Panc1 (cell line): ENCODE measurements around the gene R3HDML. TPM values are rescaled to one million over a fixed set of nuclear protein-coding genes. Genes with fewer than 3 reads are reported as not detected.

Source experiments
- ATAC-seq: fragments of 200-7000 bp; cut with Tn5 transposase; 2 replicates; pipeline ENCODE4 v1.9.1; 2020; ENCODE audit warnings: mild to moderate bottlenecking, moderate library complexity
- BruUV-seq: library from RNA; stranded (reverse); fragments of 400-500 nt; replicated peaks from 2 replicates; lab custom pipeline; 2021; lab: Mats Ljungman, UMichigan
- CTCF ChIA-PET: fragments of 300-600 bp; sonication (Branson Sonifier 250); formaldehyde crosslinking; loops from one replicate; lab custom pipeline; 2022; ENCODE audit warnings: antibody characterized with exemption; lab: Charles Lee
- POLR2A ChIA-PET: fragments of 300-600 bp; sonication (Branson Sonifier 250); formaldehyde crosslinking; loops from one replicate; lab custom pipeline; 2022; ENCODE audit warnings: antibody characterized with exemption; lab: Charles Lee
- DNase-seq: peaks from one replicate; pipeline ENCODE4 v3.0.0-alpha.2; 2010; ENCODE audit warnings: low read depth, low spot score
- H3K27ac ChIP-seq: 2 replicates; pipeline ENCODE4 v1.5.1; 2011; ENCODE audit warnings: mild to moderate bottlenecking, low read length, inconsistent platforms
- H3K27me3 ChIP-seq: fragments of 200-500 bp; sonication (Bioruptor generic); 2 replicates; pipeline ENCODE4 v1.6.0; 2014; ENCODE audit warnings: low read length, inconsistent platforms; ENCODE audit not compliant: control insufficient read depth, insufficient read depth
- H3K36me3 ChIP-seq: fragments of 200-500 bp; sonication (Bioruptor generic); 2 replicates; pipeline ENCODE4 v1.5.1; 2014; ENCODE audit warnings: inconsistent platforms, mild to moderate bottlenecking, low read length, moderate library complexity; ENCODE audit not compliant: control insufficient read depth, insufficient read depth
- H3K4me1 ChIP-seq: 2 replicates; pipeline ENCODE4 v1.5.1; 2011; ENCODE audit warnings: inconsistent platforms, mild to moderate bottlenecking, low read length, moderate library complexity; ENCODE audit not compliant: control insufficient read depth, insufficient read depth
- H3K4me3 ChIP-seq, 2 experiments: 2 replicates each; pipeline ENCODE4 v1.5.1; 2011 to 2012; ENCODE audit warnings: low read depth in 2 of 2, low read length in 2 of 2, mild to moderate bottlenecking in 2 of 2, inconsistent platforms in 1 of 2, moderate library complexity in 1 of 2
- H3K9me3 ChIP-seq: fragments of 200-500 bp; sonication (Bioruptor generic); 2 replicates; pipeline ENCODE4 v1.5.1; 2014; ENCODE audit warnings: low read depth, mild to moderate bottlenecking, inconsistent platforms, low read length, moderate library complexity; ENCODE audit not compliant: control insufficient read depth, insufficient read depth
- CTCF ChIP-seq: fragments of 450-650 bp; IDR thresholded peaks from 2 replicates; pipeline ENCODE4 v1.5.1; 2017; ENCODE audit warnings: mild to moderate bottlenecking
- POLR2AphosphoS5 ChIP-seq: IDR thresholded peaks from 2 replicates; pipeline ENCODE4 v1.6.1; 2012; ENCODE audit warnings: mild to moderate bottlenecking, low read depth, low read length, moderate library complexity
- REST ChIP-seq, 2 experiments: IDR thresholded peaks; 2 replicates each; pipeline ENCODE4 v1.6.1; 2011 to 2012; ENCODE audit warnings: low read depth in 2 of 2, control low read depth in 1 of 2, low read length in 1 of 2, mild to moderate bottlenecking in 1 of 2, moderate library complexity in 1 of 2; ENCODE audit not compliant: insufficient read depth in 1 of 2
- SIN3A ChIP-seq: IDR thresholded peaks from 2 replicates; pipeline ENCODE4 v1.6.1; 2012; ENCODE audit warnings: low read depth, mild to moderate bottlenecking, low read length, moderate library complexity, borderline replicate concordance; ENCODE audit not compliant: insufficient read depth
- TCF7L2 ChIP-seq: IDR thresholded peaks from 2 replicates; pipeline ENCODE4 v1.6.1; 2011; ENCODE audit warnings: mild to moderate bottlenecking, low read depth, low read length, inconsistent platforms
- in situ Hi-C: cut with HindIII; loops from 2 replicates; pipeline ENCODE4 v1.10.0; 2016; ENCODE audit warnings: low sequenced_read_pairs, low pct_unique_long_range_greater_than_20kb
- intact Hi-C: fragments of 100-400 bp; cut with micrococcal nuclease; formaldehyde crosslinking; loops from one replicate; pipeline ENCODE4 v1.10.0; 2022; ENCODE audit not compliant: unreplicated experiment
- total RNA-seq: library from RNA; stranded (reverse); gene quantifications from one replicate; pipeline ENCODE4 v1.2.1, GENCODE V29; 2021; ENCODE audit not compliant: unreplicated experiment

The R3HDML gene
- total RNA-seq, 1 experiment from 2014 or later: not detected

- Histone ChIP-seq H3K27me3 (no peaks in the 10 kb centered on the region), H3K27ac (no peak overlapping the region), H3K9me3 (no peaks in the 10 kb centered on the region), H3K4me3 (no peak overlapping the region), H3K4me1 (no peaks in the 10 kb centered on the region), H3K36me3 (no peaks in the 10 kb centered on the region)
- in situ Hi-C loops: no loop called here
- BruUV-seq: no TSS peak
- TF ChIP-seq SIN3A: no peak
- 0 out of 2 replicates have a peak, but pooled peaks have one; percentile 28 for TF ChIP-seq TCF7L2
- DNase-seq (no peak), ATAC-seq (no peak)
- ChIA-PET POLR2A (no interaction called here), CTCF (no interaction called here)
- intact Hi-C loops: no loop called here
Observed at GRCh38 chr20:44301285-44301684, 35.6 kb upstream of the R3HDML start.

- no peaks in the 10 kb centered on the region for H3K36me3 ChIP-seq
- no peak overlapping the region for H3K4me3 ChIP-seq
- ATAC-seq (no peak), DNase-seq (no peak)
- no TSS peak for BruUV-seq
- intact Hi-C loops (no loop called here), in situ Hi-C loops (no loop called here)
- ChIA-PET CTCF (no interaction called here), POLR2A (no interaction called here)
- no peak overlapping the region for H3K27ac ChIP-seq
- H3K9me3 ChIP-seq: no peaks in the 10 kb centered on the region
- H3K27me3 ChIP-seq: no peaks in the 10 kb centered on the region
- no peaks in the 10 kb centered on the region for H3K4me1 ChIP-seq
- no peak for TF ChIP-seq TCF7L2
- TF ChIP-seq CTCF: no peak
- TF ChIP-seq POLR2AphosphoS5: no peak
- TF ChIP-seq REST (IDR thresholded peaks at IDR 0.05; ENCODE audit: insufficient read depth in 1 of 2, low read depth in 2 of 2, low read length in 1 of 2): no peak
- TF ChIP-seq SIN3A: no peak
Observed at GRCh38 chr20:44302026-44302669, 34.7 kb upstream of the R3HDML start.

- ChIA-PET POLR2A (no interaction called here), CTCF (no interaction called here)
- in situ Hi-C loops: no loop called here
- no peak for DNase-seq
- BruUV-seq: no TSS peak
- Histone ChIP-seq H3K36me3 (no peaks in the 10 kb centered on the region), H3K27ac (no peak overlapping the region), H3K4me1 (no peaks in the 10 kb centered on the region), H3K4me3 (no peak overlapping the region), H3K9me3 (no peaks in the 10 kb centered on the region), H3K27me3 (no peaks in the 10 kb centered on the region)
- TF ChIP-seq POLR2AphosphoS5: no peak
- no peak for TF ChIP-seq REST (IDR thresholded peaks at IDR 0.05; ENCODE audit: insufficient read depth in 1 of 2, low read depth in 2 of 2, low read length in 1 of 2)
- TF ChIP-seq CTCF: no peak
- TF ChIP-seq TCF7L2: no peak
- TF ChIP-seq SIN3A: no peak
- intact Hi-C loops: no loop called here
- no peak for ATAC-seq
Observed at GRCh38 chr20:44302736-44303135, 34.1 kb upstream of the R3HDML start.
